Breast epithelium (tissue), 4 donors: ENCODE data around the gene OR7A5. TPM values are rescaled to one million over a fixed set of nuclear protein-coding genes. Genes with fewer than 3 reads are reported as not detected.
A peak's percentile ranks its signal among the peaks of the same experiment; 100 is the strongest.

ENCODE experiments used
- DNase-seq, 2 donors: peaks; one replicate each; pipeline ENCODE4 v3.0.0-alpha.2; 2019; ENCODE audit warnings: low spot score in 2 of 2
- H3K27ac ChIP-seq, 2 donors: fragments of 200-600 bp; sonication (generic) in 1 of 2; one replicate each; pipeline ENCODE4 v1.5.1; 2016 to 2019; ENCODE audit warnings: mild to moderate bottlenecking in 1 of 2
- H3K27me3 ChIP-seq, 2 donors: fragments of 200-600 bp; sonication (generic) in 1 of 2; one replicate each; pipeline versions ENCODE4 v1.5.1 to v1.6.0; 2017 to 2019; ENCODE audit warnings: control low read depth in 1 of 2, mild to moderate bottlenecking in 1 of 2
- H3K36me3 ChIP-seq: fragments of 200-600 bp; one replicate; pipeline ENCODE4 v1.5.1; 2019
- H3K4me1 ChIP-seq, 2 donors: fragments of 200-600 bp; sonication (generic); one replicate each; pipeline ENCODE4 v1.5.1; 2016 to 2019; ENCODE audit warnings: control low read depth in 1 of 2
- H3K4me3 ChIP-seq, 3 donors: fragments of 200-600 bp; sonication (generic); 1 replicate in 2 of 3; 2 replicates in 1 of 3; pipeline ENCODE4 v1.5.1; 2016 to 2019; ENCODE audit warnings: mild to moderate bottlenecking in 3 of 3, moderate library complexity in 2 of 3
- H3K9me3 ChIP-seq, 2 donors: fragments of 200-600 bp; sonication (generic) in 1 of 2; one replicate each; pipeline ENCODE4 v1.5.1; 2016 to 2019; ENCODE audit warnings: control low read depth in 1 of 2
- CTCF ChIP-seq, 3 donors: fragments of 450-650 bp; IDR thresholded peaks; one replicate each; pipeline ENCODE4 v1.5.1; 2016 to 2017; ENCODE audit warnings: antibody characterized with exemption in 3 of 3, mild to moderate bottlenecking in 3 of 3, moderate library complexity in 3 of 3
- POLR2A ChIP-seq: fragments of 450-650 bp; IDR thresholded peaks from one replicate; pipeline ENCODE4 v1.6.1; 2016; ENCODE audit warnings: antibody characterized with exemption, mild to moderate bottlenecking, moderate library complexity
- POLR2AphosphoS5 ChIP-seq, 3 donors: sonication (generic); formaldehyde crosslinking; IDR thresholded peaks; one replicate each; pipeline ENCODE4 v1.6.1; 2017; ENCODE audit warnings: antibody characterized with exemption in 3 of 3
- intact Hi-C: fragments of 100-400 bp; cut with DNase I; formaldehyde crosslinking; loops from one replicate; pipeline ENCODE4 v1.15.1; 2023; ENCODE audit warnings: low total_unique reads
- total RNA-seq, 3 donors: library from RNA; depleted of rRNA; stranded (reverse); fragments of >200 nt; gene quantifications; one replicate each; pipeline ENCODE4 v1.1.0, GENCODE V29; 2016

The OR7A5 gene
- 1 to 10 TPM in 1 of 3 donors, under 1 TPM in 1, not detected in 1; 0.33 to 1.3 TPM for total RNA-seq

- H3K27ac ChIP-seq, result peak within 1 kb of the TSS; percentile 90 to 94
- intact Hi-C loops, result loop anchor here (5.0 kb wide), 1 partner anchor 1453 kb away; no protein-coding TSS in a partner anchor
- DNase-seq, result peak in 1 of 2 donors; percentile 78
- no peaks in the 10 kb centered on the region for H3K36me3 ChIP-seq
- peak within 1 kb of the TSS in 2 of 3 donors; percentile 35 to 43 for H3K4me3 ChIP-seq
- TF ChIP-seq POLR2AphosphoS5 (IDR thresholded peaks at IDR 0.05) (peak in 1 of 3 donors; percentile 71), CTCF (IDR thresholded peaks at IDR 0.05) (peak in 1 of 3 donors; percentile 17), POLR2A (no peak)
- no peaks in the 10 kb centered on the region for H3K4me1 ChIP-seq
- no peaks in the 10 kb centered on the region for H3K9me3 ChIP-seq
- no peaks in the 10 kb centered on the region for H3K27me3 ChIP-seq
These were observed at the start of gene OR7A5, which contains the start of gene OR7C1 for GRCh38 chr19:14835011-14835410. TSS of gene OR7A5 (minus strand) at chr19:14835185. CDS start at chr19:14828241, 6,944 bp downstream. TSS of gene OR7C1 (minus strand) at chr19:14835185. CDS start at chr19:14800136, 35,049 bp downstream.

GRCh38 chr19:14871619-14872230 lies 36.7 kb upstream of the OR7A5 start:
- H3K4me3 ChIP-seq, result no peak overlapping the region
- TF ChIP-seq POLR2AphosphoS5 (IDR thresholded peaks at IDR 0.05) (no peak), CTCF (IDR thresholded peaks at IDR 0.05) (peak in 2 of 3 donors; percentile 29 to 54)
- no peak for DNase-seq
- no peak overlapping the region for H3K27ac ChIP-seq
- no peaks in the 10 kb centered on the region for H3K4me1 ChIP-seq
- intact Hi-C loops, result no loop called here
- H3K36me3 ChIP-seq, result no peaks in the 10 kb centered on the region
- no peaks in the 10 kb centered on the region for H3K27me3 ChIP-seq
- H3K9me3 ChIP-seq, result no peaks in the 10 kb centered on the region

GRCh38 chr19:14868497-14868896 lies 33.5 kb upstream of the OR7A5 start:
- no peak for DNase-seq
- no peaks in the 10 kb centered on the region for H3K27me3 ChIP-seq
- intact Hi-C loops, result no loop called here

GRCh38 chr19:14848822-14849221 lies 13.8 kb upstream of the OR7A5 start, which contains the start of gene OR7A10:
TSS of gene OR7A10 (minus strand) at chr19:14848922. CDS start at chr19:14841877, 7,045 bp downstream.
- DNase-seq, result no peak
- Histone ChIP-seq H3K36me3 (no peaks in the 10 kb centered on the region), H3K27ac (no peak within 1 kb of the TSS), H3K4me1 (no peaks in the 10 kb centered on the region), H3K9me3 (no peaks in the 10 kb centered on the region), H3K4me3 (no peak within 1 kb of the TSS), H3K27me3 (no peaks in the 10 kb centered on the region)
- intact Hi-C loops, result no loop called here
- TF ChIP-seq CTCF (IDR thresholded peaks at IDR 0.05) (no peak), POLR2AphosphoS5 (IDR thresholded peaks at IDR 0.05) (no peak), POLR2A (no peak)

More at GRCh38 chr19:14868497-14868896, 33.5 kb upstream of the OR7A5 start:
- TF ChIP-seq POLR2AphosphoS5 (IDR thresholded peaks at IDR 0.05), result no peak
- TF ChIP-seq CTCF (IDR thresholded peaks at IDR 0.05), result no peak
- no peak for TF ChIP-seq POLR2A
- Histone ChIP-seq H3K27ac (no peak overlapping the region), H3K9me3 (no peaks in the 10 kb centered on the region), H3K36me3 (no peaks in the 10 kb centered on the region), H3K4me3 (no peak overlapping the region), H3K4me1 (no peaks in the 10 kb centered on the region)

GRCh38 chr19:14843578-14843977 lies 8.6 kb upstream of the OR7A5 start:
- intact Hi-C loops, result no loop called here
- Histone ChIP-seq H3K9me3 (no peaks in the 10 kb centered on the region), H3K27ac (no peak overlapping the region), H3K4me1 (no peaks in the 10 kb centered on the region), H3K27me3 (no peaks in the 10 kb centered on the region), H3K36me3 (no peaks in the 10 kb centered on the region), H3K4me3 (no peak overlapping the region)
- no peak for TF ChIP-seq POLR2AphosphoS5 (IDR thresholded peaks at IDR 0.05)
- TF ChIP-seq POLR2A, result no peak
- no peak for TF ChIP-seq CTCF (IDR thresholded peaks at IDR 0.05)
- no peak for DNase-seq
